OCI-LY3 (cell line): ENCODE results near the gene TTC9.

Experiments
- CTCF ChIP-seq: fragments of 200-600, 300-600 bp; sonication (generic); IDR thresholded peaks from 2 replicates; pipeline ENCODE4 v1.5.1; 2014; ENCODE audit warnings: antibody characterized with exemption, low read length, low read depth
- EZH2phosphoT487 ChIP-seq: fragments of 200-600 bp; shearing (Covaris generic); IDR thresholded peaks from 2 replicates; pipeline ENCODE4 v1.6.1; 2018; ENCODE audit warnings: antibody characterized with exemption, mixed run types, low read depth

- TF ChIP-seq CTCF (no peak), EZH2phosphoT487 (no peak)
Measured at GRCh38 chr14:70701610-70702009, 59.9 kb downstream of the TTC9 start.
